Keratinocyte (primary cell): ENCODE measurements around the gene EBNA1BP2.

Experiments
- CTCF ChIP-seq, 3 experiments: IDR thresholded peaks in 1 of 3; conservative IDR thresholded peaks in 1 of 3; optimal IDR thresholded peaks in 1 of 3; 2 replicates in 2 of 3; 3 replicates in 1 of 3; pipeline versions ENCODE3 to v1.5.1; 2011; ENCODE audit warnings: low read length in 3 of 3, mild to moderate bottlenecking in 3 of 3, moderate library complexity in 2 of 3, control low read depth in 1 of 3, inconsistent platforms in 1 of 3; ENCODE audit not compliant: insufficient read depth in 2 of 3; ENCODE audit errors: extremely low read depth in 1 of 3
- EZH2 ChIP-seq: IDR thresholded peaks from one replicate; pipeline ENCODE4 v1.6.1; 2012; ENCODE audit warnings: inconsistent platforms, mild to moderate bottlenecking, low read length, moderate library complexity

- TF ChIP-seq CTCF (optimal IDR thresholded peaks at IDR 0.05 in 1 of 3, IDR thresholded peaks at IDR 0.05 in 1 of 3, conservative IDR thresholded peaks at IDR 0.05 in 1 of 3; ENCODE audit: extremely low read depth in 1 of 3, insufficient read depth in 2 of 3, low read length in 3 of 3) (no peak), EZH2 (no peak)
Observed at GRCh38 chr1:43205671-43206070, 33.6 kb upstream of the EBNA1BP2 start.
